NCI-H748 treated with DMSO at 0.1 percent for 48 hours (cell line): ENCODE results near the gene PLA2G2A.
"Not testable (repeated sequence)": the region's sequence is repeated elsewhere in the genome, so short reads cannot be mapped to it uniquely, and the experiment has no call there.

Source experiments
- DNase-seq: peaks from one replicate; lab custom pipeline; 2025; lab: John Stamatoyannopoulos, UW

The PLA2G2A gene

GRCh38 chr1:19973616-19974015 is 5.8 kb downstream of the PLA2G2A start:
- DNase-seq: no peak

- DNase-seq: no peak
Observed at GRCh38 chr1:19971664-19972063, 7.8 kb downstream of the PLA2G2A start.

- no peak for DNase-seq
Observed at GRCh38 chr1:19969898-19970660, 9.3 kb downstream of the PLA2G2A start.

- DNase-seq: no peak
Observed at GRCh38 chr1:19967808-19968207, 11.6 kb downstream of the PLA2G2A start.

- no peak for DNase-seq
Observed at GRCh38 chr1:19964542-19964941, 14.9 kb downstream of the PLA2G2A start.

GRCh38 chr1:19963636-19964035 is 15.8 kb downstream of the PLA2G2A start:
- DNase-seq: no peak

GRCh38 chr1:19960591-19960990 is 18.8 kb downstream of the PLA2G2A start:
- DNase-seq: no peak

GRCh38 chr1:19957779-19958178 is 21.6 kb downstream of the PLA2G2A start:
- DNase-seq: no peak

GRCh38 chr1:19955534-19956170 is 23.8 kb downstream of the PLA2G2A start:
- DNase-seq: no peak

- no peak for DNase-seq
Observed at GRCh38 chr1:19954059-19954458, 25.4 kb downstream of the PLA2G2A start.

- no peak for DNase-seq
Observed at GRCh38 chr1:19949016-19949415, 30.4 kb downstream of the PLA2G2A start.

- no peak for DNase-seq
Observed at GRCh38 chr1:19946971-19947370, 32.4 kb downstream of the PLA2G2A start.

GRCh38 chr1:19946331-19946751 is 33.1 kb downstream of the PLA2G2A start:
- DNase-seq: no peak

GRCh38 chr1:19945914-19946313 is 33.5 kb downstream of the PLA2G2A start:
- no peak for DNase-seq

GRCh38 chr1:19942657-19943056 is 36.8 kb downstream of the PLA2G2A start:
- no peak for DNase-seq

GRCh38 chr1:19942088-19942487 is 37.3 kb downstream of the PLA2G2A start:
- no peak for DNase-seq

GRCh38 chr1:19941206-19941568 is 38.2 kb downstream of the PLA2G2A start:
- DNase-seq: no peak

GRCh38 chr1:19940486-19941205 is 38.8 kb downstream of the PLA2G2A start:
- no peak for DNase-seq

- DNase-seq: no peak
Observed at GRCh38 chr1:19938472-19938871, 40.9 kb downstream of the PLA2G2A start.

GRCh38 chr1:19936061-19936750 is 43.2 kb downstream of the PLA2G2A start:
- DNase-seq: no peak

GRCh38 chr1:19934336-19934735 is 45.1 kb downstream of the PLA2G2A start:
- no peak for DNase-seq

GRCh38 chr1:19932866-19933265 is 46.6 kb downstream of the PLA2G2A start:
- DNase-seq: no peak

- not testable (repeated sequence) for DNase-seq
Observed at GRCh38 chr1:19927130-19927421, 52.3 kb downstream of the PLA2G2A start.
